A673 (cell line): ENCODE measurements around the gene USHBP1.

Experiments used
- CTCF ChIP-seq: fragments of 300-800, 200-600 bp; sonication (generic); conservative IDR thresholded peaks from 2 replicates; pipeline ENCODE4 v1.5.1; 2017; ENCODE audit warnings: low read depth, mild to moderate bottlenecking, antibody characterized with exemption, low read length, moderate library complexity, mixed read lengths
- EZH2 ChIP-seq: fragments of 200-600 bp; sonication (generic); IDR thresholded peaks from 2 replicates; pipeline ENCODE4 v1.6.1; 2017; ENCODE audit warnings: borderline replicate concordance, low read depth, mild to moderate bottlenecking, mixed read lengths, antibody characterized with exemption, low read length; ENCODE audit not compliant: poor library complexity, severe bottlenecking

DNA sequence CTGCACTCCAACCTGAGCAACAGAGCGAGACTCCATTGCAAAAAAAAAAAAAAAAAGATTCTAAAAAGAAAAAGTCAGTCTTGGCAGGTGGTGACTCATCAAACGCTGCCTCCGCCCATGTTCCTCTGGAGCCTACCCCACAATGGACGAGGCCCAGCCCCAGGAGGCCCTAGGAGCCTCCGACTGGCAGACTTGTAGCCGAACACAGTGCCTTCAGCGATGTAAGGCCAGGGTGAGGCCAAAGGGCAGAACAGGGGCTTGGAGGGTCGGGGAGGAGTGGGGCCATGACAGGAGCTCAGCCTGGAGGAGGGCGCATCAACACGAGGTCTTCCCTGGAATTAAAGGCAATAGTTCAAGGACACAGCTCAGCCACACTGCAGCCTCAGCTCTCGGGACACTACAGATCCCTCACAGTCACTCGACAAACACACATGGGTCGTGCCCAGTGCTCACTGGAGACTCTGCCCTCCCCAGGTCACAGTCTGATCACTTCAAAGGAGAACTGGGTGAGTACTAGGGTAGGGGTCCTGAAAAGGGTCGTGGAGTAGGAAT is 44.3 kb downstream of the USHBP1 start:
- no peak for TF ChIP-seq CTCF
- no peak for TF ChIP-seq EZH2
